K562 (cell line): ENCODE results near the gene ANO10. TPM values are rescaled to one million over a fixed set of nuclear protein-coding genes. Genes with fewer than 3 reads are reported as not detected.

ENCODE experiments used
- ATAC-seq: fragments of 200-7000 bp; cut with Tn5 transposase; 3 replicates; pipeline ENCODE4 v1.9.1; 2020; ENCODE audit warnings: moderate library complexity
- BruUV-seq: library from RNA; stranded (reverse); fragments of 400-500 nt; replicated peaks from 2 replicates; lab custom pipeline; 2021; lab: Mats Ljungman, UMichigan
- CTCF ChIA-PET: fragments of 300-600 bp; formaldehyde crosslinking; extraction: SDS; loops from one replicate; lab custom pipeline; 2021; ENCODE audit warnings: low intra/inter-chr PET ratio; lab: Yijun Ruan, JAX
- POLR2A ChIA-PET: fragments of 300-600, 350-650 bp; sonication (Branson Sonifier 250); formaldehyde crosslinking; extraction: SDS; loops from one replicate; lab custom pipeline; 2021; ENCODE audit warnings: antibody characterized with exemption, inconsistent platforms; lab: Yijun Ruan, JAX
- DNase-seq, 4 experiments: peaks; one replicate each; pipeline versions ENCODE4 v3.0.0 to v3.0.0-alpha.2; 2011 to 2018; ENCODE audit warnings: low spot score in 3 of 4, mixed read lengths in 3 of 4; ENCODE audit errors: extremely low read depth in 1 of 4
- FAIRE-seq: peaks from 2 replicates; lab custom pipeline; 2011; peaks lifted over from hg19 to GRCh38; lab: Jason Lieb, UNC
- H2AFZ ChIP-seq: 2 replicates; pipeline ENCODE4 v1.6.0; 2011; ENCODE audit warnings: low read depth, low read length, control low read depth, inconsistent platforms
- H3K27ac ChIP-seq: fragments of 200-600 bp; 3 replicates; pipeline ENCODE4 v1.8.0; 2011; ENCODE audit warnings: low read depth, mild to moderate bottlenecking, control low read depth, inconsistent platforms, low read length, moderate library complexity, mixed read lengths; ENCODE audit errors: extremely low read depth
- H3K27me3 ChIP-seq, 2 experiments: fragments of 300-600 bp in 1 of 2; 2 replicates in 1 of 2; 3 replicates in 1 of 2; pipeline versions ENCODE4 v1.6.0 to v1.8.0; 2011; ENCODE audit warnings: inconsistent platforms in 2 of 2, low read length in 2 of 2, mild to moderate bottlenecking in 1 of 2, mixed read lengths in 1 of 2, moderate library complexity in 1 of 2; ENCODE audit not compliant: control insufficient read depth in 2 of 2, insufficient read depth in 2 of 2
- H3K36me3 ChIP-seq: fragments of 300-600 bp; 3 replicates; pipeline ENCODE4 v1.8.0; 2011; ENCODE audit warnings: mild to moderate bottlenecking, low read length, inconsistent platforms; ENCODE audit not compliant: control insufficient read depth, insufficient read depth
- H3K4me1 ChIP-seq, 2 experiments: fragments of 200-600 bp in 1 of 2; replicated peaks in 1 of 2; 2 replicates in 1 of 2; 3 replicates in 1 of 2; pipeline versions ENCODE4 v1.5.1 to v1.8.0; 2011; ENCODE audit warnings: inconsistent platforms in 2 of 2, low read length in 2 of 2, mild to moderate bottlenecking in 1 of 2, mixed read lengths in 1 of 2, moderate library complexity in 1 of 2; ENCODE audit not compliant: control insufficient read depth in 2 of 2, insufficient read depth in 2 of 2
- H3K4me2 ChIP-seq: 2 replicates; pipeline ENCODE4 v1.6.1; 2011; ENCODE audit warnings: low read length, control low read depth, inconsistent platforms, mixed read lengths; ENCODE audit not compliant: insufficient read depth
- H3K4me3 ChIP-seq: fragments of 200-600 bp; sonication (generic), shearing (Covaris generic); 2 replicates; pipeline ENCODE4 v1.5.1; 2016; ENCODE audit warnings: control low read depth, inconsistent platforms
- H3K79me2 ChIP-seq: fragments of 200-600 bp; 3 replicates; pipeline ENCODE4 v1.8.0; 2011; ENCODE audit warnings: low read length, inconsistent platforms; ENCODE audit not compliant: control insufficient read depth, insufficient read depth
- H3K9ac ChIP-seq, 2 experiments: 2 replicates each; pipeline versions ENCODE4 v1.6.0 to v1.6.1; 2011; ENCODE audit warnings: low read depth in 2 of 2, low read length in 2 of 2, control low read depth in 1 of 2, inconsistent platforms in 1 of 2, mild to moderate bottlenecking in 1 of 2, mixed read lengths in 1 of 2; ENCODE audit not compliant: insufficient read depth in 1 of 2
- H3K9me1 ChIP-seq: one replicate; pipeline ENCODE4 v1.6.0; 2011; ENCODE audit warnings: inconsistent platforms, mild to moderate bottlenecking, low read length, moderate library complexity; ENCODE audit not compliant: control insufficient read depth, insufficient read depth
- H3K9me3 ChIP-seq: replicated peaks from 2 replicates; pipeline ENCODE4 v1.5.1; 2011; ENCODE audit warnings: low read depth, low read length, inconsistent platforms; ENCODE audit not compliant: control insufficient read depth, insufficient read depth
- H4K20me1 ChIP-seq: replicated peaks from 2 replicates; pipeline ENCODE4 v1.6.1; 2011; ENCODE audit warnings: low read length, inconsistent platforms, mixed read lengths; ENCODE audit not compliant: control insufficient read depth, insufficient read depth
- ELF1 ChIP-seq: fragments of 200-800 bp; sonication (Bioruptor generic); IDR thresholded peaks from 2 replicates; pipeline ENCODE4 v1.6.1; 2016; ENCODE audit warnings: missing genetic modification characterization, missing compliant biosample characterization
- ETV5 ChIP-seq: sonication (generic); formaldehyde crosslinking; IDR thresholded peaks from 2 replicates; pipeline ENCODE4 v1.4.0; 2020; ENCODE audit warnings: low read depth, mild to moderate bottlenecking, missing genetic modification reagents
- HDGF ChIP-seq: fragments of 450-650 bp; IDR thresholded peaks from 2 replicates; pipeline ENCODE4 v1.6.1; 2016
- PRMT5 ChIP-seq: sonication (generic); formaldehyde crosslinking; IDR thresholded peaks from 2 replicates; pipeline ENCODE4 v1.5.0; 2020; ENCODE audit warnings: missing genetic modification reagents
- RUNX1 ChIP-seq: sonication (generic); IDR thresholded peaks from 2 replicates; pipeline ENCODE4 v1.6.1; 2016; ENCODE audit warnings: antibody characterized with exemption, low read depth
- STAG1 ChIP-seq: sonication (generic); formaldehyde crosslinking; IDR thresholded peaks from 2 replicates; pipeline ENCODE4 v1.5.0; 2020; ENCODE audit warnings: missing genetic modification reagents, borderline replicate concordance
- TEAD1 ChIP-seq, 2 experiments: fragments of 450-650 bp in 1 of 2; sonication (generic) in 1 of 2; formaldehyde crosslinking; IDR thresholded peaks; 2 replicates each; pipeline versions ENCODE4 v1.4.0 to v1.8.0; 2020 to 2022; ENCODE audit warnings: mild to moderate bottlenecking in 2 of 2, missing genetic modification reagents in 1 of 2
- YBX1 ChIP-seq: fragments of 450-650 bp; IDR thresholded peaks from 2 replicates; pipeline ENCODE4 v1.7.1; 2016; ENCODE audit warnings: mild to moderate bottlenecking
- ZC3H4 ChIP-seq: sonication (generic); formaldehyde crosslinking; IDR thresholded peaks from 2 replicates; pipeline ENCODE4 v1.9.0; 2021; ENCODE audit warnings: missing genetic modification reagents, borderline replicate concordance
- ZNF174 ChIP-seq: fragments of 250-450 bp; sonication (Bioruptor Pico); IDR thresholded peaks from 2 replicates; pipeline ENCODE4 v1.4.0; 2020; ENCODE audit warnings: mild to moderate bottlenecking
- ZNF324 ChIP-seq: fragments of 250-450 bp; sonication (Bioruptor Pico); IDR thresholded peaks from 2 replicates; pipeline ENCODE4 v1.4.0; 2020; ENCODE audit warnings: mild to moderate bottlenecking
- WGBS: fragments of 100-300 bp; shearing (Covaris generic); methylation state at CpG from one replicate; pipeline ENCODE4 v1.1.6; 2016; ENCODE audit warnings: low coverage, mixed read lengths; ENCODE audit not compliant: insufficient coverage; ENCODE audit errors: missing lambda C conversion rate; 5-methylcytosine and 5-hydroxymethylcytosine counted together
- in situ Hi-C: fragments of 300-500 bp; cut with MboI; formaldehyde crosslinking; loops from 4 replicates; pipeline ENCODE4 v1.15.0; 2018; ENCODE audit warnings: inconsistent platforms, mixed read lengths
- intact Hi-C: fragments of 100-400 bp; cut with micrococcal nuclease; formaldehyde crosslinking; loops from 2 replicates; pipeline ENCODE4 v1.14.2; 2022
- polyA plus RNA-seq, 8 experiments: library from polyadenylated mRNA; depleted of rRNA in 4 of 8; stranded (reverse) in 5 of 8; unstranded in 3 of 8; fragments of >200 nt; fragmentation: Nextera tagmentation in 2 of 8; fragmentation: Illumina TruSeq in 1 of 8; extraction: Ambion mirVana in 2 of 8; extraction: Trizol in 1 of 8; gene quantifications; 2 replicates each; pipeline versions ENCODE4 v1.2.1 to v1.2.3, GENCODE V29; 2011 to 2014; ENCODE audit warnings: inconsistent platforms in 1 of 8, missing spikeins in 1 of 8
- total RNA-seq, 7 experiments: library from RNA; depleted of rRNA in 6 of 7; stranded (reverse); fragments of >200 nt in 6 of 7; fragmentation: Illumina TruSeq in 2 of 7; extraction: Trizol in 2 of 7; gene quantifications; 2 replicates each; pipeline versions ENCODE4 v1.2.1 to v1.2.3, GENCODE V29; 2011 to 2021; ENCODE audit warnings: low replicate concordance in 1 of 7
- TF ChIP-seq, protein P1 (sequence below): fragments of 250-450 bp; sonication (Bioruptor Pico); IDR thresholded peaks from 2 replicates; pipeline ENCODE4 v1.4.0; 2020; ENCODE audit warnings: mild to moderate bottlenecking, moderate library complexity
- TF ChIP-seq, protein P2 (sequence below): fragments of 450-650 bp; IDR thresholded peaks from 2 replicates; pipeline ENCODE4 v1.6.1; 2018; ENCODE audit not compliant: partially characterized antibody
- TF ChIP-seq, protein P3 (sequence below): sonication (generic); formaldehyde crosslinking; IDR thresholded peaks from 2 replicates; pipeline ENCODE4 v1.8.0; 2022; ENCODE audit warnings: mild to moderate bottlenecking, missing genetic modification reagents

The ANO10 gene
- total and polyA plus RNA-seq, 9 of the 15 experiments (the other 6 are each of a cell fraction or from before 2014, with no cell fraction given): 6.4 to 46.0 (median 32.3) TPM

DNA sequence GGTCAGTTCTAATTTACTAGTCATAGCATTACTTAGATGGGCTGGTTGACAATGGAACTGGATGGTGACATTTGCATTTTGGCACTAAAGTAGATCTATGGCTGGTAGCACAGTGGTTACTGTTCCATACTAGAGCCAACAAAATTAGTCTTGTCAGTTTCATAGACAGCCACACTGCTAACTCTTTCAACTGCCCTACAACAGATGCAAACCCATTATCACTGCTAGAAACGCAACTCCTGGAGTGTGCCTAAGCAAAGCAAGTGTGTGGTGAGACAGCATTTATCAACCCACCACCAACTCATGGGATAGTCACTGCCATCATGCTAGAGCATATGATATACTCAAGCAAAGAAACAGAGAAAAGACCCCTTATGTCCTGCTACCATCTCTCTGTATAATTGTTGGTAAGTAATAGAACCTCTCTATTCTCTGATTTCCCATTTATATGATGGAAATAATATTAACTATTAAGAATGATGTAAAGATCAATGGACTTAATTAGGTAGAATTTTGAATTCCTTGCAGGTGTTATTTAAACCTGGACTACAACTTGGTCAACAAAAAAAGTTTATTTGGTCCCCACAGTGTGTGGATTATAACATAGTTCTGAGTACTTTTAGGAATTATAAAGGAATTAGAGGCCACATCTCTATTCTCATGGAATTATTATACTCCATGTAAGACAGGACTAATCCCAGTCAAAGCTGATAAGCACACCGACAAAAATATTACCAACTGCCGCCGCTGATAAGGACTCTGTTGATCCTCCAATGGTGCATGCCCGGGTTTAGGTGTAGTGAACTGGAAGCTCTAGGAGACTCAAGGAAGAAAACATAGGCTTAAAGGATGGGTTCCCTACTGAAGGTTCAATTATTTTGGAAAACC lies 49.1 kb upstream of the ANO10 start:
- ATAC-seq: peak; percentile 89
- H3K4me1 ChIP-seq: peaks cover 14 to 63% of the 10 kb centered on the region in 2 experiments; a peak in 4 of 5 replicates
- H3K27ac ChIP-seq: peak overlapping the region; percentile 79
- 0% methylated on average over 5 of the region's 5 CpGs for WGBS
- ChIA-PET POLR2A (interaction anchor here (0.6 to 2.2 kb wide), 7 partner anchors 10 to 29 kb away, joined by 3 to 6 read pairs (median 5); no protein-coding TSS in a partner anchor), CTCF (interaction anchor here (0.6 kb wide), 1 partner anchor 377 kb away, joined by 4 read pairs; no protein-coding TSS in a partner anchor)
- H3K4me2 ChIP-seq: peak overlapping the region; percentile 66
- no peaks in the 10 kb centered on the region for H3K27me3 ChIP-seq
- no TSS peak for BruUV-seq
- DNase-seq: peak; percentile 53 to 89 (median 66)
- peaks cover 17% of the 10 kb centered on the region for H3K79me2 ChIP-seq
- peak; percentile 95 for FAIRE-seq
- H3K9me3 ChIP-seq: no peaks in the 10 kb centered on the region
- H3K36me3 ChIP-seq: no peaks in the 10 kb centered on the region; the same call in 2 of the 3 replicates
- no peaks in the 10 kb centered on the region for H3K9me1 ChIP-seq
- in situ Hi-C loops: no loop called here
- H3K9ac ChIP-seq: peak overlapping the region in 1 of 2 experiments; percentile 27; a peak in 3 of 4 replicates
- H4K20me1 ChIP-seq: no peaks in the 10 kb centered on the region
- intact Hi-C loops: loop anchor here (2.0 kb wide), 1 partner anchor 16 kb away; no protein-coding TSS in a partner anchor
- H3K4me3 ChIP-seq: no peak overlapping the region
- peak overlapping the region; percentile 61 for H2AFZ ChIP-seq
- TF ChIP-seq YBX1: no peak
- TF ChIP-seq ELF1: no peak
- no peak for TF ChIP-seq ZNF174 (CRISPR knock-in tag)
- TF ChIP-seq TEAD1 (CRISPR knock-in tag; IDR thresholded peaks at IDR 0.05): peak in 1 of 2 experiments; percentile 43; a peak in 1 of 4 replicates
- TF ChIP-seq ZNF324 (CRISPR knock-in tag): no peak
- TF ChIP-seq RUNX1: no peak
- TF ChIP-seq, protein P1, sequence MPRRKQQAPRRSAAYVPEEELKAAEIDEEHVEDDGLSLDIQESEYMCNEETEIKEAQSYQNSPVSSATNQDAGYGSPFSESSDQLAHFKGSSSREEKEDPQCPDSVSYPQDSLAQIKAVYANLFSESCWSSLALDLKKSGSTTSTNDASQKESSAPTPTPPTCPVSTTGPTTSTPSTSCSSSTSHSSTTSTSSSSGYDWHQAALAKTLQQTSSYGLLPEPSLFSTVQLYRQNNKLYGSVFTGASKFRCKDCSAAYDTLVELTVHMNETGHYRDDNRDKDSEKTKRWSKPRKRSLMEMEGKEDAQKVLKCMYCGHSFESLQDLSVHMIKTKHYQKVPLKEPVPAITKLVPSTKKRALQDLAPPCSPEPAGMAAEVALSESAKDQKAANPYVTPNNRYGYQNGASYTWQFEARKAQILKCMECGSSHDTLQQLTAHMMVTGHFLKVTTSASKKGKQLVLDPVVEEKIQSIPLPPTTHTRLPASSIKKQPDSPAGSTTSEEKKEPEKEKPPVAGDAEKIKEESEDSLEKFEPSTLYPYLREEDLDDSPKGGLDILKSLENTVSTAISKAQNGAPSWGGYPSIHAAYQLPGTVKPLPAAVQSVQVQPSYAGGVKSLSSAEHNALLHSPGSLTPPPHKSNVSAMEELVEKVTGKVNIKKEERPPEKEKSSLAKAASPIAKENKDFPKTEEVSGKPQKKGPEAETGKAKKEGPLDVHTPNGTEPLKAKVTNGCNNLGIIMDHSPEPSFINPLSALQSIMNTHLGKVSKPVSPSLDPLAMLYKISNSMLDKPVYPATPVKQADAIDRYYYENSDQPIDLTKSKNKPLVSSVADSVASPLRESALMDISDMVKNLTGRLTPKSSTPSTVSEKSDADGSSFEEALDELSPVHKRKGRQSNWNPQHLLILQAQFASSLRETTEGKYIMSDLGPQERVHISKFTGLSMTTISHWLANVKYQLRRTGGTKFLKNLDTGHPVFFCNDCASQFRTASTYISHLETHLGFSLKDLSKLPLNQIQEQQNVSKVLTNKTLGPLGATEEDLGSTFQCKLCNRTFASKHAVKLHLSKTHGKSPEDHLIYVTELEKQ: no peak
- TF ChIP-seq, protein P2, sequence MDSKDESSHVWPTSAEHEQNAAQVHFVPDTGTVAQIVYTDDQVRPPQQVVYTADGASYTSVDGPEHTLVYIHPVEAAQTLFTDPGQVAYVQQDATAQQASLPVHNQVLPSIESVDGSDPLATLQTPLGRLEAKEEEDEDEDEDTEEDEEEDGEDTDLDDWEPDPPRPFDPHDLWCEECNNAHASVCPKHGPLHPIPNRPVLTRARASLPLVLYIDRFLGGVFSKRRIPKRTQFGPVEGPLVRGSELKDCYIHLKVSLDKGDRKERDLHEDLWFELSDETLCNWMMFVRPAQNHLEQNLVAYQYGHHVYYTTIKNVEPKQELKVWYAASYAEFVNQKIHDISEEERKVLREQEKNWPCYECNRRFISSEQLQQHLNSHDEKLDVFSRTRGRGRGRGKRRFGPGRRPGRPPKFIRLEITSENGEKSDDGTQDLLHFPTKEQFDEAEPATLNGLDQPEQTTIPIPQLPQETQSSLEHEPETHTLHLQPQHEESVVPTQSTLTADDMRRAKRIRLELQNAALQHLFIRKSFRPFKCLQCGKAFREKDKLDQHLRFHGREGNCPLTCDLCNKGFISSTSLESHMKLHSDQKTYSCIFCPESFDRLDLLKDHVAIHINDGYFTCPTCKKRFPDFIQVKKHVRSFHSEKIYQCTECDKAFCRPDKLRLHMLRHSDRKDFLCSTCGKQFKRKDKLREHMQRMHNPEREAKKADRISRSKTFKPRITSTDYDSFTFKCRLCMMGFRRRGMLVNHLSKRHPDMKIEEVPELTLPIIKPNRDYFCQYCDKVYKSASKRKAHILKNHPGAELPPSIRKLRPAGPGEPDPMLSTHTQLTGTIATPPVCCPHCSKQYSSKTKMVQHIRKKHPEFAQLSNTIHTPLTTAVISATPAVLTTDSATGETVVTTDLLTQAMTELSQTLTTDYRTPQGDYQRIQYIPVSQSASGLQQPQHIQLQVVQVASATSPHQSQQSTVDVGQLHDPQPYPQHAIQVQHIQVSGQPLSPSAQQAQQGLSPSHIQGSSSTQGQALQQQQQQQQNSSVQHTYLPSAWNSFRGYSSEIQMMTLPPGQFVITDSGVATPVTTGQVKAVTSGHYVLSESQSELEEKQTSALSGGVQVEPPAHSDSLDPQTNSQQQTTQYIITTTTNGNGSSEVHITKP: no peak
- TF ChIP-seq STAG1: no peak
- TF ChIP-seq ETV5 (CRISPR knock-in tag): no peak
- no peak for TF ChIP-seq PRMT5 (CRISPR knock-in tag)
- TF ChIP-seq HDGF: peak; percentile 84; the same call in 1 of the 2 replicates
- TF ChIP-seq, protein P3, sequence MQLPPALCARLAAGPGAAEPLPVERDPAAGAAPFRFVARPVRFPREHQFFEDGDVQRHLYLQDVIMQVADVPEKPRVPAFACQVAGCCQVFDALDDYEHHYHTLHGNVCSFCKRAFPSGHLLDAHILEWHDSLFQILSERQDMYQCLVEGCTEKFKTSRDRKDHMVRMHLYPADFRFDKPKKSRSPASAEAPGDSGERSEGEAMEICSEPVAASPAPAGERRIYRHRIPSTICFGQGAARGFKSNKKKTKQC (CRISPR knock-in tag): no peak
- no peak for TF ChIP-seq ZC3H4
